ENCODE data around the gene OR6Q1.
"Not testable (repeated sequence)": the region's sequence is repeated elsewhere in the genome, so short reads cannot be mapped to it uniquely, and the experiment has no call there.

Gene OR6Q1

GRCh38 chr11:58030653-58031052 lies at the start of gene OR6Q1:
Gene OR6Q1, plus strand, starts transcription at chr11:58030953. Its CDS starts 0 bp downstream, at chr11:58030953.
- DNase-seq, result no peak

- DNase-seq, result no peak
These were observed 49.2 kb upstream of the OR6Q1 start for GRCh38 chr11:57981536-57981935.

GRCh38 chr11:57982776-57983175 lies 48.0 kb upstream of the OR6Q1 start:
- DNase-seq, result no peak

GRCh38 chr11:57983191-57983590 lies 47.6 kb upstream of the OR6Q1 start:
- DNase-seq, result no peak

GRCh38 chr11:57999523-57999922 lies 31.2 kb upstream of the OR6Q1 start:
- not testable (repeated sequence) for DNase-seq

- not testable (repeated sequence) for DNase-seq
These were observed 30.7 kb upstream of the OR6Q1 start for GRCh38 chr11:58000021-58000420.

GRCh38 chr11:58000699-58001098 lies 30.1 kb upstream of the OR6Q1 start:
- no peak for DNase-seq

GRCh38 chr11:58003036-58003435 lies 27.7 kb upstream of the OR6Q1 start:
- no peak for DNase-seq

GRCh38 chr11:58003591-58003990 lies 27.2 kb upstream of the OR6Q1 start:
- DNase-seq, result no peak

- DNase-seq, result no peak
These were observed 26.1 kb upstream of the OR6Q1 start for GRCh38 chr11:58004664-58005063.

- peak; percentile 19 for DNase-seq
These were observed 23.8 kb upstream of the OR6Q1 start for GRCh38 chr11:58006940-58007339.

GRCh38 chr11:58011771-58012170 lies 19.0 kb upstream of the OR6Q1 start:
- no peak for DNase-seq

GRCh38 chr11:58023435-58023931 lies 7.3 kb upstream of the OR6Q1 start, which contains the start of gene OR9Q1:
Gene OR9Q1, plus strand, starts transcription at chr11:58023881. Its CDS starts 155,564 bp downstream, at chr11:58179445.
- no peak for DNase-seq

GRCh38 chr11:58024601-58025091 lies 6.1 kb upstream of the OR6Q1 start:
- no peak for DNase-seq

- DNase-seq, result no peak
These were observed 3.4 kb upstream of the OR6Q1 start for GRCh38 chr11:58027341-58027740.

GRCh38 chr11:58028687-58029411 lies 1.9 kb upstream of the OR6Q1 start:
- DNase-seq, result no peak

GRCh38 chr11:58034471-58034870 lies 3.7 kb downstream of the OR6Q1 start:
- no peak for DNase-seq

GRCh38 chr11:58039589-58039988 lies 8.8 kb downstream of the OR6Q1 start:
- DNase-seq, result no peak

- DNase-seq, result no peak
These were observed 12.6 kb downstream of the OR6Q1 start for GRCh38 chr11:58043379-58043778.

- no peak for DNase-seq
These were observed 15.5 kb downstream of the OR6Q1 start for GRCh38 chr11:58046231-58046630.

GRCh38 chr11:58047818-58048217 lies 17.1 kb downstream of the OR6Q1 start:
- DNase-seq, result no peak

- DNase-seq, result no peak
These were observed 25.2 kb downstream of the OR6Q1 start for GRCh38 chr11:58055806-58056401.

- no peak for DNase-seq
These were observed 26.7 kb downstream of the OR6Q1 start for GRCh38 chr11:58057481-58057880.

Data from NCI-H446 treated with DMSO at 0.1 percent for 48 hours (cell line).